Type B pancreatic cell (in vitro differentiated cells): ENCODE results near the gene C4orf51. TPM values are rescaled to one million over a fixed set of nuclear protein-coding genes. Genes with fewer than 3 reads are reported as not detected.
"Not testable (repeated sequence)": the region's sequence is repeated elsewhere in the genome, so short reads cannot be mapped to it uniquely, and the experiment has no call there.

ENCODE experiments used
- DNase-seq: peaks from one replicate; pipeline ENCODE4 v3.0.0; 2021; ENCODE audit warnings: mixed read lengths; ENCODE audit not compliant: unreplicated experiment; ENCODE audit errors: extremely low spot score
- H3K27ac Mint-ChIP-seq: 2 replicates; pipeline ENCODE4 v1.8.0; 2021; ENCODE audit warnings: mild to moderate bottlenecking, mixed read lengths
- H3K27me3 Mint-ChIP-seq: 2 replicates; pipeline ENCODE4 v1.8.0; 2021; ENCODE audit warnings: mixed read lengths
- H3K36me3 Mint-ChIP-seq: 2 replicates; pipeline ENCODE4 v1.8.0; 2021; ENCODE audit warnings: mixed read lengths
- H3K4me1 Mint-ChIP-seq: one replicate; pipeline ENCODE4 v1.8.0; 2021; ENCODE audit warnings: mixed read lengths; ENCODE audit not compliant: unreplicated experiment
- H3K4me3 Mint-ChIP-seq: 2 replicates; pipeline ENCODE4 v1.8.0; 2021; ENCODE audit warnings: mild to moderate bottlenecking, mixed read lengths
- H3K9me3 Mint-ChIP-seq: 2 replicates; pipeline ENCODE4 v1.8.0; 2021; ENCODE audit warnings: mixed read lengths
- long read RNA-seq: library from polyadenylated mRNA; unstranded; transcript quantifications from one replicate; pipeline ENCODE4 v2.0.0, GENCODE V29; 2020
- total RNA-seq: library from RNA; stranded (reverse); gene quantifications from 2 replicates; pipeline ENCODE4 v1.2.1, GENCODE V29; 2021; ENCODE audit warnings: low replicate concordance
- TF ChIP-seq, protein P1 (sequence below): fragments of 200-600 bp; sonication (generic); conservative IDR thresholded peaks from 2 replicates; pipeline ENCODE4 v1.5.0; 2021; ENCODE audit warnings: antibody characterized with exemption, mild to moderate bottlenecking

Gene C4orf51
- total RNA-seq, result not detected in 2 replicates
- long read RNA-seq, partial matches to known transcripts, result 0 of 3 reads
- long read RNA-seq, other reads (novel, unspliced or antisense), result 3 of 3 reads

DNA sequence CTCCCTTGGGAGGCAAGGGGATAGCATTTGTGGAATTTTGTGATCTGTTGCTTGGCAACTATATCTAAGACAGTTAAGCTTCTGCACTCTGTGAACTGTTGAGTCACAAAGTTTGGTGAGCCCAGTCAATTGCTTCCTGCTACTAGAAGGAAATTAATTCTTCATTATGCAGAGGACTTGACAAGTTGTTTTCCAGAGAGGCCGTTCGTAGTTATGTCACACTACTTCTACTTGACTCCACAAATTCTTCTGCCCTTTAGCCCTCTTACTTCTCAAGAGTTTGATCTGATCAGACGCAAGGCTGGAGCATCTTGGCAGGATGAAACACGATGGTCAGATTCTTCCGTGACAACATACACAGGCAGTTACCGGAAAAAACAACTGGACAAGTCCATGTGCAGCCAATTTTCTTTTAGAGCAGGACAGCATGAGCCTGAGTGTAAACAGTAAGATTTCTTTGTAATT, at the start of gene C4orf51:
TSS of gene C4orf51 (plus strand) at position 156 of the 465 bp plus-strand sequence. CDS start at position 214, 58 bp downstream.
- DNase-seq, result no peak
- Mint-ChIP-seq H3K9me3 (peaks cover 7% of the 10 kb centered on the region), H3K27ac (peak within 1 kb of the TSS; percentile 83), H3K4me1 (peaks cover 20% of the 10 kb centered on the region), H3K36me3 (no peaks in the 10 kb centered on the region), H3K27me3 (no peaks in the 10 kb centered on the region), H3K4me3 (peak within 1 kb of the TSS; percentile 46)
- TF ChIP-seq, protein P1, sequence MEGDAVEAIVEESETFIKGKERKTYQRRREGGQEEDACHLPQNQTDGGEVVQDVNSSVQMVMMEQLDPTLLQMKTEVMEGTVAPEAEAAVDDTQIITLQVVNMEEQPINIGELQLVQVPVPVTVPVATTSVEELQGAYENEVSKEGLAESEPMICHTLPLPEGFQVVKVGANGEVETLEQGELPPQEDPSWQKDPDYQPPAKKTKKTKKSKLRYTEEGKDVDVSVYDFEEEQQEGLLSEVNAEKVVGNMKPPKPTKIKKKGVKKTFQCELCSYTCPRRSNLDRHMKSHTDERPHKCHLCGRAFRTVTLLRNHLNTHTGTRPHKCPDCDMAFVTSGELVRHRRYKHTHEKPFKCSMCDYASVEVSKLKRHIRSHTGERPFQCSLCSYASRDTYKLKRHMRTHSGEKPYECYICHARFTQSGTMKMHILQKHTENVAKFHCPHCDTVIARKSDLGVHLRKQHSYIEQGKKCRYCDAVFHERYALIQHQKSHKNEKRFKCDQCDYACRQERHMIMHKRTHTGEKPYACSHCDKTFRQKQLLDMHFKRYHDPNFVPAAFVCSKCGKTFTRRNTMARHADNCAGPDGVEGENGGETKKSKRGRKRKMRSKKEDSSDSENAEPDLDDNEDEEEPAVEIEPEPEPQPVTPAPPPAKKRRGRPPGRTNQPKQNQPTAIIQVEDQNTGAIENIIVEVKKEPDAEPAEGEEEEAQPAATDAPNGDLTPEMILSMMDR, result no peak

DNA sequence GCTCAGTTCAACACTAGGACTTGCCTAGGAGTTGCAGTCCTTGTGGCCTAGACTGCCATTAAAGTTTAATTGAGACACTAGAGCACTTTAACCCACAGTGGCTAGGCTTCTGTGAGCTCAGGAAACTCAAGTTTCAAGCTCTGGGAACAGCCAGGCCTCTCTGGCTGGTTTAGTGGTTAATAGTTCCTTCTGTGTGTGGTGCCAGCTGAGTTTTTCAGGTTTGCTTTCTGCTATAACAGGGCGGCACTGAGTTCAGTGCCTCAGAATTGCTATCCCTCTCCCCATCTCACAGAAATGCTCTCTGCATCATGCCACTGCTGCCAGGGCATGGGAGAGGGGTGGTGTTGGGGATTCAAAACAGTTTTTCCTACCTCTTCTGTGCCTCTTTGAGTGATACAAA, 44.8 kb upstream of the C4orf51 start:
- Mint-ChIP-seq H3K27ac (no peak overlapping the region), H3K36me3 (peaks cover 16% of the 10 kb centered on the region), H3K4me1 (no peaks in the 10 kb centered on the region), H3K4me3 (no peak overlapping the region), H3K27me3 (no peaks in the 10 kb centered on the region), H3K9me3 (no peaks in the 10 kb centered on the region)
- TF ChIP-seq, protein P1, result no peak
- DNase-seq, result no peak

DNA sequence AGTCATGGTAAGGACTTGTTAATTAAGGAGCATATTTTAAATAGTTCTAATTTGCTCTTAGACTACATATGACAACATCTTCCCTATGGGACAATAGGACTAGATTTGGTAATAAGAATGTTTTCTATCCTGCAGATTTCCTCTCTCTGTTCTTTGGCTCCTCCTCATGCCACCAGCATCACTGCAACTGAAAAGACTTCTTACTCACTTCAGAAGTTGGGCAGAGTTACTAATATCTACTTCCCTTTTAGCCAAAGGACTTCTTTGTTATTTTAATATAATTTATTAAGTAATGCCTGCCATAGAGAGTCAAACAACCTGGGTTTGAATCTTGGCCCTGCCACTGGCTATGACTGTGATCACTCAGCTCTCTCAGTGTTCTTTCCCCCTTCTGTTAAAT, 44.3 kb upstream of the C4orf51 start:
- TF ChIP-seq, protein P1, result no peak
- Mint-ChIP-seq H3K9me3 (no peaks in the 10 kb centered on the region), H3K36me3 (peaks cover 15% of the 10 kb centered on the region), H3K27me3 (no peaks in the 10 kb centered on the region), H3K4me1 (no peaks in the 10 kb centered on the region), H3K27ac (no peak overlapping the region), H3K4me3 (no peak overlapping the region)
- DNase-seq, result no peak

DNA sequence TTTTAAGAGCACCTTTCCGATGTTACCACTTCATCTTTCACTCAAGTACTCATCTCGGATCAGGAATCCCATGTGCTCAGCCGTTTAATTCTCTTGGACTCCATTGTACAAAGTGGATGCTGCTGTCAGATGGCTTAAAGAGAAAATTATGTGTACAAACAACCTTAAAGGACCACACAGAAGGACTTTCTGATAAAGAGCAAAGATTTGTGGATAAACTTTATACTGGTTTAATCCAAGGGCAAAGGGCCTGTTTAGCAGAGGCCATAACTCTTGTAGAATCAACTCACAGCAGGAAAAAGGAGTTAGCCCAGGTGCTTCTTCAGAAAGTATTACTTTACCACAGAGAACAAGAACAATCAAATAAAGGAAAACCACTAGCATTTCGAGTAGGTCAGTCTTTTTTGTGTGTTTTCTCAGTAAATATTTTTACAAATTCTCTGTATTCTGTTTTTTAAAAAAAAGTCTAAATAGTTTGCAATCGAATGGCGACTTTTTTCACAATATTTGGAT, 40.7 kb upstream of the C4orf51 start:
- Mint-ChIP-seq H3K36me3 (peaks cover 6% of the 10 kb centered on the region), H3K4me3 (no peak overlapping the region), H3K27me3 (no peaks in the 10 kb centered on the region), H3K4me1 (no peaks in the 10 kb centered on the region), H3K9me3 (no peaks in the 10 kb centered on the region), H3K27ac (no peak overlapping the region)
- DNase-seq, result no peak
- TF ChIP-seq, protein P1, result no peak

DNA sequence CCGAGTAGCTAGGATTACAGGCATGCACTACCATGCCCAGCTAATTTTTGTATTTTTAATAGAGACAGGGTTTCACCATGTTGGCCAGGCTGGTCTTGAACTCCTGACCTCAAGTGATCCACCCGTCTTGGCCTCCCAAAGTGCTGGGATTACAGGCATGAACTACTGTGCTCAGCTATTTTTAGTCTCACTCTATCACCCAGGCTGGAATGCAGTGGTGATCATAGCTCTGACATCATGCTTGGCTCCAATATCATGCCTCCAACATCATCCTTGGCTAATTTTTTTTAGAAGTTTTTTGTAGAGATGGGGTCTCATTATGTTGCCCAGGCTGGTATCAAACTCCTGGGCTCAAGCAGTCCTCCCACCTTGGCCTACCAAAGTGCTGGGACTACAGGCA, 39.7 kb upstream of the C4orf51 start:
- H3K4me3 Mint-ChIP-seq, H3K9me3 Mint-ChIP-seq, H3K4me1 Mint-ChIP-seq, H3K27ac Mint-ChIP-seq, DNase-seq, H3K27me3 Mint-ChIP-seq, H3K36me3 Mint-ChIP-seq: not testable (repeated sequence)

DNA sequence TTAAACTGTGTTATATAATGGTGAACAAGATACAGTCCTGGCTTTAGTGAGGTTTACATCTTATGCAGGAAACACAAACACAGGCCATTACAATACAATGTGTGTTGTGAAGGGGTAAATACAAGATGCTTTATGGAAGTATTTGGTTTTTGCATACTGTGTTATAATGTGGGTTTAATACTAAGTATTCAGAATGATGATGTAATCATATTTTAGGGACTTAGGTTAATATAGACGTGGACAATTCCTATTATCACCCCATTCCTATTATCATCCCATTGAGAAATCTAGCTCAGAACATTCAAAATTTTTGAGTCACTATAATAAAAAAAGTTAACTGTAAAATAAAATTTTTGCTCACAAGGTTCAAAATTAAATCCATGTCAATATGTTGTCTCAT, 36.7 kb upstream of the C4orf51 start:
- Mint-ChIP-seq H3K4me3 (no peak overlapping the region), H3K36me3 (peaks cover 15% of the 10 kb centered on the region), H3K27ac (no peak overlapping the region), H3K4me1 (no peaks in the 10 kb centered on the region), H3K9me3 (no peaks in the 10 kb centered on the region), H3K27me3 (no peaks in the 10 kb centered on the region)
- TF ChIP-seq, protein P1, result no peak
- no peak for DNase-seq
